ENCODE measurements around the gene DGCR6L.
"Not testable (repeated sequence)": the region's sequence is repeated elsewhere in the genome, so short reads cannot be mapped to it uniquely, and the experiment has no call there.

DGCR6L gene

DNA sequence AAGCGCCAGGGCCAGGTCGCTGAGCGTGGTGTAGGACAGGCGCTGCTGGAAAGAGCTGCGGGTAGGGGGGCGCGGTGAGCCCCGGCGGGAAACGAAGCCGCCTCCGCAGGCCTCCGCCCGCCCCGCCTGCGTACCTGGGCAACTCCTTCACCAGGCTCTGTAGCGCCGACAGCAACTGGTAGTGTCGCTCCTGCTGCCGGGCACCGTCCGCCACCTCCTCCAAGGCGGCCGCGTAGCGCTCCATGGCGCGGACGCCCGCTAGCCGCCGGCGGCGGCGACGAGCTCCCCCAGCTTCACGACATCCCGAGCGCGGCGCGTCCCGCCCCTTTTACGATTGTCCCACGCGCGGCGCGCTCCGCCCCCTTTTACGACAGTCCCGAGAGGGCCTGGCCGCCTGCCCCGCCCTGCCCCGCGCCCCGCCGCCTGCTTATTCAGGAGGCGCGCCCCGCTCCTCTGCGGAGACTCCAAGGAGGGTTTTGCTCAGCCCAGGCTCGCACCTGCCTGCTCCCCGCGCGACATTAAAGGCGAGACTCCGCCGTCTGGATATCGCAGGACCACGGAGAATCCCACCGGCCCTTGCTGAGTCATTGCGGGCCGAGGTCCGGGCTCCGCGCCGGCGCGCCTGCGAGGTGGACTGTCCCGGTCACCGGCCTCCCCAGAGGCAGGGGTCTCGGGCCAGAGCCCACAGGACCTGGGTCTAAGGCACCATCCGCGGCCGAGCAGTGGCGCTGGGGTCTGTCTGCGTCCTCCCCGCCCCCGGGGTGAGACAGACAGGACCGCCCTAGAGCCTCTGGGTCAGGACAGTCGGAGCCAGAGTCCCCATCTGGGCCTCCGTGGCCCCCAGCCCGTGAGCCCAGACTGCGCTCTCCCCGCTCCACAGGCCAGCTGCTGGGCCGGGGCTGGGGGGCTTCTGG, at the start of gene DGCR6L:
TSS of gene DGCR6L (minus strand) at position 316 of the 914 bp plus-strand sequence. CDS start at position 244, 72 bp downstream.
- H3K4me3 ChIP-seq (replicated peaks in 1 of 2; ENCODE audit: low read depth in 2 of 2, low read length in 2 of 2) = peak within 1 kb of the TSS; percentile 85 to 92
- no peak for TF ChIP-seq CTCF (IDR thresholded peaks at IDR 0.05; ENCODE audit: low read depth, low read length)
- peak; percentile 94 to 95 for DNase-seq (ENCODE audit: low read depth in 2 of 2)

GRCh38 chr22:20368875-20369274, 49.0 kb upstream of the DGCR6L start:
- not testable (repeated sequence) for H3K4me3 ChIP-seq (replicated peaks in 1 of 2; ENCODE audit: low read depth in 2 of 2, low read length in 2 of 2); DNase-seq (ENCODE audit: low read depth in 2 of 2)

- H3K4me3 ChIP-seq (replicated peaks in 1 of 2; ENCODE audit: low read depth in 2 of 2, low read length in 2 of 2); DNase-seq (ENCODE audit: low read depth in 2 of 2): not testable (repeated sequence)
Observed at GRCh38 chr22:20366841-20367240, 47.0 kb upstream of the DGCR6L start.

GRCh38 chr22:20364335-20365260, 44.7 kb upstream of the DGCR6L start:
- DNase-seq (ENCODE audit: low read depth in 2 of 2) = not testable (repeated sequence)

DNA sequence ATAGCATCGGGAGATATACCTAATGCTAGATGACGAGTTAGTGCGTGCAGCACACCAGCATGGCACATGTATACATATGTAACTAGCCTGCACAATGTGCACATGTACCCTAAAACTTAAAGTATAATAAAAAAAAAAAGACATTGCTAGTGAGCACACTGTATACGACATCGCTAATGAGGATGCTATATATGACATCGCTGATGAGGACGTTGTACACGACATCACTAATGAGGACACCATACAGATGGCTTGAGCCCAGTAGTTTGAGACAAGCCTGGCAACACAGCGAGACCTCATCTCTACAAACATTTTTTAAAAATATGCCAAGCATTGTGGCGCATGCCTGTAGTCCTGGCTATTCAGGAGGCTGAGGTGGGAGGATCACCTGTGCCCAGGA, 42.5 kb upstream of the DGCR6L start:
- DNase-seq (ENCODE audit: low read depth in 2 of 2); H3K4me3 ChIP-seq (replicated peaks in 1 of 2; ENCODE audit: low read depth in 2 of 2, low read length in 2 of 2): not testable (repeated sequence)

More at GRCh38 chr22:20364335-20365260, 44.7 kb upstream of the DGCR6L start:
- H3K4me3 ChIP-seq (replicated peaks in 1 of 2; ENCODE audit: low read depth in 2 of 2, low read length in 2 of 2) = not testable (repeated sequence)

DNA sequence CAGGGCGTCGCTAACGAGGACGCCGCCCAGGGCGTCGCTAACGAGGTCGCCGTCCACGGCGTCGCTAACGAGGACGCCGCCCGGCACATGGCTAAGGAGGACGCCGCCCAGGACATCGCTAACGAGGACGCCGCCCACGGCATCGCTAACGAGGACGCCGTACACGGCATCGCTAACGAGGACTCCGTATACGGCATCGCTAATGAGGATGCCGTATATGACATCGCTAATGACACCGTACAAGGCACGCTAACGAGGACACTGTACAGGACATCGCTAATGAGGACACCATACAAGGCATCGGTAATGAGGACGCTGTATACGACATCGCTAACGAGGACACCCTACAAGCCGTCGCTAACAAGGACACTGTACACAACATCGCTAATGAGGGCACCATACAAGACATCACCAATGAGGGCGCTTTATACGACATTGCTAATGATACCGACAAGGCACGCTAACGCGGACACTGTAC, 41.9 kb upstream of the DGCR6L start:
- not testable (repeated sequence) for H3K4me3 ChIP-seq (replicated peaks in 1 of 2; ENCODE audit: low read depth in 2 of 2, low read length in 2 of 2); DNase-seq (ENCODE audit: low read depth in 2 of 2)

DNA sequence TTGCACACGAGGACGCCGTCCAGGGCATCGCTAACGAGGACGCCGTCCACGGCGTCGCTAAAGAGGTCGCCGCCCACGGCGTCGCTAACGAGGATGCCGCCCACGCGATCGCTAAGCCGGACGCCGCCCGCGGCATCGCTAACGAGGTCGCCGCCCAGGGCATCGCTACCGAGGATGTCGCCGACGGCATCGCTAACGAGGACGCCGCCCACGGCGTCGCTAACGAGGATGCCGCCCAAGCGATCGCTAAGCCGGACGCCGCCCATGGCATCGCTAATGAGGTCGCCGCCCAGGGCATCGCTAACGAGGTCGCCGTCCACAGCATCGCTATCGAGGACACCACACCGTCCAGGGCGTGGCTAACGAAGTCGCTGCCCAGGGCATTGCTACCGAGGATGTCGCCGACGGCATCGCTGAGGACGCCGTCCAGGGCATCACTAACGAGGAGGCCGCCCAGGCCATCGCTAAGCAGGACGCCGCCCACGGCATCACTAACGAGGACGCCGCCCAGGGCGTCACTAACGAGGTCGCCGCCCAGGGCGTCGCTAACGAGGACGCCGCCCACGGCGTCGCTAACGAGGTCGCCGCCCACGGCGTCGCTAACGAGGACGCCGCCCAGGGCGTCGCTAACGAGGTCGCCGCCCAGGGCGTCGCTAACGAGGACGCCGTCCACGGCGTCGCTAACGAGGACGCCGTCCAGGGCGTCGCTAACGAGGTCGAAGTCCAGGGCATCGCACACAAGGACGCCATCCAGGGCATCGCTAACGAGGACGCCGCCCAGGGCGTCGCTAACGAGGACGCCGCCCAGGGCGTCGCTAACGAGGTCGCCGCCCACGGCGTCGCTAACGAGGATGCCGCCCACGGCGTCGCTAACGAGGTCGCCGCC, 41.2 kb upstream of the DGCR6L start:
- DNase-seq (ENCODE audit: low read depth in 2 of 2); H3K4me3 ChIP-seq (replicated peaks in 1 of 2; ENCODE audit: low read depth in 2 of 2, low read length in 2 of 2): not testable (repeated sequence)

DNA sequence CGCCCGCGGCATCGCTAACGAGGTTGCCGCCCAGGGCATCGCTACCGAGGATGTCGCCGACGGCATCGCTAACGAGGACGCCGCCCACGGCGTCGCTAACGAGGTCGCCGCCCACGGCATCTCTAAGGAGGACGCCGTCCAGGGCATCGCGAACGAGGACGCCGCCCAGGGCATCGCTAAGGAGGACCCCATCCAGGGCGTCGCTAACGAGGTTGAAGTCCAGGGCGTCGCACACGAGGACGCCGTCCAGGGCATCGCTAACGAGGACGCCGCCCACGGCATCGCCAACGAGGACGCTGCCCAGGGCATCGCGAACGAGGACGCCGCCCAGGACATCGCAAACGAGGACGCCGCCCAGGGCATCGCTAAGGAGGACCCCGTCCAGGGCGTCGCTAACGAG, 40.4 kb upstream of the DGCR6L start:
- DNase-seq (ENCODE audit: low read depth in 2 of 2); H3K4me3 ChIP-seq (replicated peaks in 1 of 2; ENCODE audit: low read depth in 2 of 2, low read length in 2 of 2): not testable (repeated sequence)

DNA sequence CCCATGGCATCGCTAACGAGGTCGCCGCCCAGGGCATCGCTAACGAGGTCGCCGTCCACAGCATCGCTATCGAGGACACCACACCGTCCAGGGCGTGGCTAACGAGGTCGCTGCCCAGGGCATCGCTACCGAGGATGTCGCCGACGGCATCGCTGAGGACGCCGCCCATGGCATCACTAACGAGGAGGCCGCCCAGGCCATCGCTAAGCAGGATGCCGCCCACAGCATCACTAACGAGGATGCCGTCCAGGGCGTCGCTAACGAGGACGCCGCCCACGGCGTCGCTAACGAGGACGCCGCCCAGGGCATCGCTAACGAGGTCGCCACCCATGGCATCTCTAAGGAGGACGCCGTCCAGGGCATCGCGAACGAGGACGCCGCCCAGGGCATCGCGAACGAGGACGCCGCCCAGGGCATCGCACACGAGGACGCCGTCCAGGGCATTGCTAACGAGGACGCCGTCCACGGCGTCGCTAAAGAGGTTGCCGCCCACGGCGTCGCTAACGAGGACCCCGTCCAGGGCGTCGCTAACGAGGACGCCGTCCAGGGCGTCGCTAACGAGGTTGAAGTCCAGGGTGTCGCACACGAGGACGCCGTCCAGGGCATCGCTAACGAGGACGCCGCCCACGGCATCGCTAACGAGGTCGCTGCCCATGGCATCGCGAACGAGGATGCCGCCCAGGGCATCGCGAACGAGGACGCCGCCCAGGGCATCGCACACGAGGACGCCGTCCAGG, 38.8 kb upstream of the DGCR6L start:
- DNase-seq (ENCODE audit: low read depth in 2 of 2); H3K4me3 ChIP-seq (replicated peaks in 1 of 2; ENCODE audit: low read depth in 2 of 2, low read length in 2 of 2): not testable (repeated sequence)

- not testable (repeated sequence) for DNase-seq (ENCODE audit: low read depth in 2 of 2); H3K4me3 ChIP-seq (replicated peaks in 1 of 2; ENCODE audit: low read depth in 2 of 2, low read length in 2 of 2)
Observed at GRCh38 chr22:20357967-20358366, 38.1 kb upstream of the DGCR6L start.

GRCh38 chr22:20356906-20357305, 37.0 kb upstream of the DGCR6L start:
- not testable (repeated sequence) for DNase-seq (ENCODE audit: low read depth in 2 of 2); H3K4me3 ChIP-seq (replicated peaks in 1 of 2; ENCODE audit: low read depth in 2 of 2, low read length in 2 of 2)

GRCh38 chr22:20355939-20356636, 36.2 kb upstream of the DGCR6L start:
- not testable (repeated sequence) for H3K4me3 ChIP-seq (replicated peaks in 1 of 2; ENCODE audit: low read depth in 2 of 2, low read length in 2 of 2); DNase-seq (ENCODE audit: low read depth in 2 of 2)
